H1 (cell line): ENCODE measurements around the gene PRMT2. TPM values are rescaled to one million over a fixed set of nuclear protein-coding genes. Genes with fewer than 3 reads are reported as not detected.

ENCODE experiments used
- CTCF ChIA-PET: fragments of 300-600 bp; sonication (Branson Sonifier 250); formaldehyde crosslinking; loops from one replicate; lab custom pipeline; 2021; ENCODE audit not compliant: partially characterized antibody; lab: Charles Lee
- POLR2A ChIA-PET: fragments of 300-600 bp; sonication (Branson Sonifier 250); formaldehyde crosslinking; loops from one replicate; lab custom pipeline; 2021; ENCODE audit warnings: inconsistent platforms; ENCODE audit not compliant: partially characterized antibody; lab: Charles Lee
- DNase-seq, 2 experiments: peaks; one replicate each; pipeline versions ENCODE4 v3.0.0 to v3.0.0-alpha.2; 2010 to 2022; ENCODE audit warnings: low spot score in 2 of 2, low read depth in 1 of 2, mixed read lengths in 1 of 2
- FAIRE-seq: peaks from 2 replicates; lab custom pipeline; 2011; peaks lifted over from hg19 to GRCh38; lab: Jason Lieb, UNC
- H2AFZ ChIP-seq: 2 replicates; pipeline ENCODE4 v1.8.1; 2012; ENCODE audit warnings: low read length, inconsistent platforms
- H2AK5ac ChIP-seq: 2 replicates; pipeline ENCODE4 v1.6.1; 2013; ENCODE audit warnings: low read depth, low read length
- H2BK120ac ChIP-seq: replicated peaks from 2 replicates; pipeline ENCODE3; 2013; ENCODE audit warnings: low read depth, low read length, inconsistent platforms
- H2BK12ac ChIP-seq: 2 replicates; pipeline ENCODE4 v1.6.1; 2013; ENCODE audit warnings: low read depth, low read length
- H2BK15ac ChIP-seq: 2 replicates; pipeline ENCODE4 v1.6.1; 2013; ENCODE audit warnings: low read length
- H2BK20ac ChIP-seq: 2 replicates; pipeline ENCODE4 v1.6.1; 2013; ENCODE audit warnings: low read length
- H2BK5ac ChIP-seq: 2 replicates; pipeline ENCODE4 v1.6.1; 2013; ENCODE audit warnings: low read depth, low read length
- H3K14ac ChIP-seq: 2 replicates; pipeline ENCODE4 v1.6.1; 2013; ENCODE audit warnings: inconsistent platforms; ENCODE audit not compliant: insufficient read length
- H3K18ac ChIP-seq: 2 replicates; pipeline ENCODE4 v1.6.1; 2013; ENCODE audit warnings: low read length; ENCODE audit errors: extremely low read depth
- H3K23ac ChIP-seq: 2 replicates; pipeline ENCODE4 v1.6.1; 2013; ENCODE audit warnings: inconsistent platforms; ENCODE audit not compliant: insufficient read length
- H3K23me2 ChIP-seq: 2 replicates; pipeline ENCODE4 v1.6.1; 2013; ENCODE audit warnings: low read depth, low read length
- H3K27ac ChIP-seq: 2 replicates; pipeline ENCODE4 v1.6.1; 2011; ENCODE audit warnings: low read depth, low read length, inconsistent platforms
- H3K27me3 ChIP-seq, 4 experiments: replicated peaks in 1 of 4; 1 replicate in 1 of 4; 2 replicates in 3 of 4; pipeline versions ENCODE4 v1.6.1 to v1.8.1; 2011 to 2013; ENCODE audit warnings: low read length in 3 of 4, mild to moderate bottlenecking in 3 of 4, inconsistent platforms in 2 of 4, mixed read lengths in 2 of 4, moderate library complexity in 1 of 4; ENCODE audit not compliant: control insufficient read depth in 3 of 4, insufficient read depth in 3 of 4; ENCODE audit errors: extremely low read depth in 1 of 4
- H3K36me3 ChIP-seq, 4 experiments: 2 replicates each; pipeline versions ENCODE4 v1.6.1 to v1.8.1; 2011 to 2013; ENCODE audit warnings: mild to moderate bottlenecking in 4 of 4, low read length in 3 of 4, moderate library complexity in 2 of 4, control low read depth in 1 of 4, inconsistent platforms in 1 of 4; ENCODE audit not compliant: insufficient read depth in 4 of 4, control insufficient read depth in 2 of 4
- H3K4ac ChIP-seq: replicated peaks from 2 replicates; pipeline ENCODE3; 2013; ENCODE audit warnings: low read length, low read depth, mixed read lengths, inconsistent platforms; ENCODE audit not compliant: insufficient read length
- H3K4me1 ChIP-seq, 4 experiments: replicated peaks in 1 of 4; 1 replicate in 1 of 4; 2 replicates in 3 of 4; pipeline versions ENCODE4 v1.6.1 to v1.8.1; 2011 to 2013; ENCODE audit warnings: low read length in 3 of 4, inconsistent platforms in 2 of 4, mixed read lengths in 1 of 4; ENCODE audit not compliant: insufficient read depth in 4 of 4, control insufficient read depth in 3 of 4
- H3K4me2 ChIP-seq, 2 experiments: 2 replicates each; pipeline versions ENCODE4 v1.6.1 to v1.8.1; 2011 to 2013; ENCODE audit warnings: low read depth in 2 of 2, low read length in 2 of 2, control low read depth in 1 of 2, inconsistent platforms in 1 of 2, mild to moderate bottlenecking in 1 of 2; ENCODE audit not compliant: insufficient read depth in 1 of 2
- H3K4me3 ChIP-seq, 4 experiments: fragments of 200-600, 300-600 bp in 1 of 4; sonication (generic), shearing (Covaris generic), sonication (Bioruptor Twin) in 1 of 4; 2 replicates each; pipeline versions ENCODE4 v1.5.1 to v1.8.1; 2011 to 2016; ENCODE audit warnings: low read length in 4 of 4, low read depth in 3 of 4, control low read depth in 2 of 4, inconsistent platforms in 2 of 4, mild to moderate bottlenecking in 2 of 4, mixed read lengths in 1 of 4, moderate library complexity in 1 of 4; ENCODE audit not compliant: insufficient read depth in 2 of 4; ENCODE audit errors: extremely low read depth in 1 of 4
- H3K56ac ChIP-seq: replicated peaks from 2 replicates; pipeline ENCODE3; 2013; ENCODE audit warnings: low read depth, mild to moderate bottlenecking, mixed read lengths, low read length, inconsistent platforms; ENCODE audit not compliant: insufficient read length
- H3K79me1 ChIP-seq: 2 replicates; pipeline ENCODE4 v1.6.1; 2013; ENCODE audit warnings: low read depth, low read length, control low read depth
- H3K79me2 ChIP-seq, 2 experiments: 2 replicates each; pipeline versions ENCODE4 v1.6.1 to v1.8.1; 2012 to 2013; ENCODE audit warnings: low read length in 2 of 2, mild to moderate bottlenecking in 2 of 2, inconsistent platforms in 1 of 2; ENCODE audit not compliant: insufficient read depth in 2 of 2, control insufficient read depth in 1 of 2
- H3K9ac ChIP-seq, 4 experiments: replicated peaks in 1 of 4; 1 replicate in 1 of 4; 2 replicates in 3 of 4; pipeline versions ENCODE4 v1.6.1 to v1.8.1; 2011 to 2013; ENCODE audit warnings: low read depth in 3 of 4, low read length in 3 of 4, control low read depth in 2 of 4, mild to moderate bottlenecking in 2 of 4, moderate library complexity in 2 of 4, inconsistent platforms in 1 of 4; ENCODE audit errors: extremely low read depth in 1 of 4
- H3K9me3 ChIP-seq, 2 experiments: 2 replicates each; pipeline versions ENCODE4 v1.6.1 to v1.8.1; 2012 to 2013; ENCODE audit warnings: mild to moderate bottlenecking in 2 of 2, moderate library complexity in 2 of 2, control low read depth in 1 of 2, inconsistent platforms in 1 of 2, low read depth in 1 of 2, low read length in 1 of 2, mixed read lengths in 1 of 2; ENCODE audit not compliant: insufficient read depth in 2 of 2
- H4K20me1 ChIP-seq, 2 experiments: replicated peaks in 1 of 2; 2 replicates each; pipeline versions ENCODE3 to v1.8.1; 2011 to 2013; ENCODE audit warnings: inconsistent platforms in 2 of 2, low read length in 2 of 2, mild to moderate bottlenecking in 1 of 2; ENCODE audit not compliant: insufficient read depth in 2 of 2, control insufficient read depth in 1 of 2
- H4K5ac ChIP-seq: 2 replicates; pipeline ENCODE4 v1.6.1; 2013; ENCODE audit warnings: low read length, low read depth, mixed read lengths, inconsistent platforms; ENCODE audit not compliant: insufficient read length
- H4K8ac ChIP-seq: 2 replicates; pipeline ENCODE4 v1.8.0; 2013; ENCODE audit warnings: mild to moderate bottlenecking, moderate library complexity, low read length, inconsistent platforms; ENCODE audit not compliant: insufficient read depth; ENCODE audit errors: extremely low read depth
- H4K91ac ChIP-seq: replicated peaks from 2 replicates; pipeline ENCODE3; 2013; ENCODE audit warnings: low read length, mixed read lengths, inconsistent platforms; ENCODE audit not compliant: insufficient read length
- ASH2L ChIP-seq: fragments of 200-600, 300-600 bp; sonication (generic); IDR thresholded peaks from one replicate; pipeline ENCODE4 v1.7.1; 2017; ENCODE audit warnings: low read length
- MAFK ChIP-seq: IDR thresholded peaks from 2 replicates; pipeline ENCODE4 v1.6.1; 2012; ENCODE audit warnings: low read depth, mild to moderate bottlenecking, improper control_type of control experiment, low read length
- POLR2A ChIP-seq, 2 experiments: IDR thresholded peaks; 1 replicate in 1 of 2; 2 replicates in 1 of 2; pipeline ENCODE4 v1.6.1; 2011; ENCODE audit warnings: low read depth in 2 of 2, low read length in 2 of 2, mild to moderate bottlenecking in 2 of 2; ENCODE audit errors: control extremely low read depth in 1 of 2
- WGBS, 2 experiments: shearing (Covaris generic) in 1 of 2; methylation state at CpG; one replicate each; pipeline versions ENCODE4 v1.1.6 to v1.1.7; 2013 to 2015; ENCODE audit warnings: low lambda C conversion rate in 2 of 2, mixed read lengths in 2 of 2, inconsistent platforms in 1 of 2, low coverage in 1 of 2, missing lambda C conversion rate in 1 of 2; ENCODE audit not compliant: insufficient replicate concordance in 2 of 2, insufficient coverage in 1 of 2, insufficient read length in 1 of 2; ENCODE audit errors: extremely low coverage in 1 of 2, missing lambda C conversion rate in 1 of 2; 5-methylcytosine and 5-hydroxymethylcytosine counted together
- polyA plus RNA-seq, 7 experiments: library from polyadenylated mRNA; depleted of rRNA in 3 of 7; stranded (reverse) in 5 of 7; unstranded in 2 of 7; fragments of >200 nt in 5 of 7; fragments of 200-250 nt in 2 of 7; gene quantifications; 1 replicate in 5 of 7; 2 replicates in 1 of 7; 4 replicates in 1 of 7; pipeline versions ENCODE4 v1.2.1 to v1.2.3, GENCODE V29; 2011 to 2013; ENCODE audit warnings: missing spikeins in 2 of 7, mixed read lengths in 2 of 7
- total RNA-seq: library from RNA; stranded (reverse); fragmentation: NEBNext Ultra II Directional; extraction: Animal tissue kit (Norgen Biotek cat#: 25700); gene quantifications from 2 replicates; pipeline ENCODE4 v1.2.1, GENCODE V29; 2021

The PRMT2 gene
- total and polyA plus RNA-seq, 2 of the 8 experiments (the other 6 are each of a cell fraction or from before 2014, with no cell fraction given): 45.8 to 59.2 TPM

GRCh38 chr21:46594276-46594675 is 41.2 kb upstream of the PRMT2 start:
- no peaks in the 10 kb centered on the region for H3K79me1 ChIP-seq
- no peak overlapping the region for H4K5ac ChIP-seq
- DNase-seq (no peak), FAIRE-seq (no peak)
- H3K18ac ChIP-seq: no peak overlapping the region
- H3K14ac ChIP-seq: no peak overlapping the region
- ChIA-PET CTCF (no interaction called here), POLR2A (no interaction called here)
- no peaks in the 10 kb centered on the region for H3K79me2 ChIP-seq
- WGBS, 2 experiments: 93% methylated on average over 7 of the region's 8 CpGs; no CpG with 5 or more reads in 1 of the 2 experiments
- H3K36me3 ChIP-seq: no peaks in the 10 kb centered on the region
- peaks cover 0 to 7% of the 10 kb centered on the region in 2 experiments; a peak in 1 of 4 replicates for H3K9me3 ChIP-seq
- H3K23ac ChIP-seq: no peak overlapping the region
- H3K9ac ChIP-seq: no peak overlapping the region
- no peak overlapping the region for H4K91ac ChIP-seq
- no peaks in the 10 kb centered on the region; a peak in 3 of 7 replicates for H3K4me1 ChIP-seq
- no peak overlapping the region for H3K4ac ChIP-seq
- no peak overlapping the region for H4K8ac ChIP-seq
- H3K23me2 ChIP-seq: no peaks in the 10 kb centered on the region
- H2BK15ac ChIP-seq: no peak overlapping the region
- no peak overlapping the region for H2BK5ac ChIP-seq
- H4K20me1 ChIP-seq: no peaks in the 10 kb centered on the region
- H3K4me3 ChIP-seq: no peak overlapping the region
- no peak overlapping the region for H2AFZ ChIP-seq
- no peaks in the 10 kb centered on the region for H3K27me3 ChIP-seq
- H2BK120ac ChIP-seq: no peak overlapping the region
- no peak overlapping the region for H2BK12ac ChIP-seq
- H2BK20ac ChIP-seq: no peak overlapping the region
- no peak overlapping the region for H3K4me2 ChIP-seq
- TF ChIP-seq POLR2A (IDR thresholded peaks at IDR 0.05; ENCODE audit: control extremely low read depth in 1 of 2, low read depth in 2 of 2, low read length in 2 of 2) (no peak), ASH2L (no peak), MAFK (no peak)
- H3K27ac ChIP-seq: no peak overlapping the region
- no peak overlapping the region for H3K56ac ChIP-seq
- H2AK5ac ChIP-seq: no peak overlapping the region
